GM23338 (cell line): ENCODE data around the gene CXCL16. TPM values are rescaled to one million over a fixed set of nuclear protein-coding genes. Genes with fewer than 3 reads are reported as not detected.

Experiments used
- ATAC-seq: fragments of 200-7000 bp; cut with Tn5 transposase; 3 replicates; pipeline ENCODE4 v1.9.1; 2020
- DNase-seq: peaks from one replicate; pipeline ENCODE4 v3.0.0-alpha.2; 2015; ENCODE audit warnings: low spot score
- H2AFZ ChIP-seq: fragments of 200-600 bp; sonication (generic); 2 replicates; pipeline ENCODE4 v1.8.0; 2016; ENCODE audit warnings: antibody characterized with exemption, mild to moderate bottlenecking, moderate library complexity
- H3F3A ChIP-seq: fragments of 200-600 bp; sonication (generic); replicated peaks from 2 replicates; pipeline ENCODE4 v1.8.0; 2017; ENCODE audit warnings: antibody characterized with exemption, mixed run types, low read depth
- H3K27ac ChIP-seq: fragments of 200-600 bp; sonication (generic); 2 replicates; pipeline ENCODE4 v1.6.1; 2016; ENCODE audit warnings: low read depth
- H3K27me3 ChIP-seq: fragments of 200-600 bp; sonication (generic); 2 replicates; pipeline ENCODE4 v1.8.0; 2016; ENCODE audit warnings: mild to moderate bottlenecking, mixed run types, moderate library complexity; ENCODE audit not compliant: insufficient read depth
- H3K36me3 ChIP-seq: fragments of 200-600 bp; sonication (generic); 2 replicates; pipeline ENCODE4 v1.8.0; 2016; ENCODE audit warnings: mild to moderate bottlenecking; ENCODE audit not compliant: insufficient read depth
- H3K4me1 ChIP-seq: fragments of 200-600 bp; sonication (generic); 2 replicates; pipeline ENCODE4 v1.8.0; 2016; ENCODE audit warnings: mild to moderate bottlenecking, moderate library complexity; ENCODE audit not compliant: insufficient read depth
- H3K4me2 ChIP-seq: fragments of 200-600 bp; sonication (generic); 2 replicates; pipeline ENCODE4 v1.7.1; 2017; ENCODE audit warnings: mixed run types
- H3K4me3 ChIP-seq: fragments of 200-600 bp; sonication (generic); 2 replicates; pipeline ENCODE4 v1.6.1; 2016; ENCODE audit warnings: mixed run types
- H3K79me2 ChIP-seq: fragments of 200-600 bp; sonication (generic); replicated peaks from 2 replicates; pipeline ENCODE4 v1.8.0; 2017; ENCODE audit warnings: mild to moderate bottlenecking; ENCODE audit not compliant: insufficient read depth
- H3K9me2 ChIP-seq: fragments of 200-600 bp; sonication (generic); 2 replicates; pipeline ENCODE4 v1.8.0; 2017; ENCODE audit not compliant: insufficient read depth
- H4K20me1 ChIP-seq: fragments of 200-600 bp; sonication (generic); replicated peaks from 2 replicates; pipeline ENCODE4 v1.8.0; 2017; ENCODE audit warnings: mild to moderate bottlenecking; ENCODE audit not compliant: insufficient read depth
- H3K27ac Mint-ChIP-seq: 2 replicates; pipeline ENCODE4 v1.8.0; 2020; ENCODE audit warnings: inconsistent platforms, mild to moderate bottlenecking, moderate library complexity, mixed read lengths
- H3K27me3 Mint-ChIP-seq: 3 replicates; pipeline ENCODE4 v1.8.0; 2022; ENCODE audit warnings: low read depth, mild to moderate bottlenecking, moderate library complexity, mixed read lengths, inconsistent platforms; ENCODE audit not compliant: insufficient read depth, poor library complexity
- H3K36me3 Mint-ChIP-seq: 3 replicates; pipeline ENCODE4 v1.8.0; 2021; ENCODE audit warnings: low read depth, mild to moderate bottlenecking, inconsistent platforms, moderate library complexity, mixed read lengths
- H3K4me1 Mint-ChIP-seq: 3 replicates; pipeline ENCODE4 v1.8.0; 2020; ENCODE audit warnings: mild to moderate bottlenecking, inconsistent platforms, mixed read lengths
- H3K4me3 Mint-ChIP-seq: 3 replicates; pipeline ENCODE4 v1.8.0; 2021; ENCODE audit warnings: moderate library complexity, mild to moderate bottlenecking, inconsistent platforms, mixed read lengths
- H3K9me3 Mint-ChIP-seq: 3 replicates; pipeline ENCODE4 v1.8.0; 2020; ENCODE audit warnings: moderate library complexity, mild to moderate bottlenecking, inconsistent platforms, mixed read lengths
- CREB1 ChIP-seq: fragments of 250-450 bp; sonication (Bioruptor Pico); IDR thresholded peaks from 2 replicates; pipeline ENCODE4 v1.5.0; 2020; ENCODE audit warnings: low read depth, mild to moderate bottlenecking, moderate library complexity
- JUNB ChIP-seq: IDR thresholded peaks from one replicate; pipeline ENCODE4 v1.6.1; 2016; ENCODE audit warnings: antibody characterized with exemption; ENCODE audit not compliant: unreplicated experiment
- NANOG ChIP-seq: IDR thresholded peaks from 2 replicates; pipeline ENCODE4 v1.6.1; 2016; ENCODE audit warnings: antibody characterized with exemption, borderline replicate concordance
- POLR2AphosphoS5 ChIP-seq: IDR thresholded peaks from 2 replicates; pipeline ENCODE4 v1.6.1; 2016; ENCODE audit warnings: antibody characterized with exemption, low read depth
- STAT1 ChIP-seq: IDR thresholded peaks from one replicate; pipeline ENCODE4 v1.6.1; 2016; ENCODE audit warnings: antibody characterized with exemption; ENCODE audit not compliant: unreplicated experiment
- ZNF114 ChIP-seq: fragments of 250-450 bp; sonication (Bioruptor Pico); IDR thresholded peaks from 2 replicates; pipeline ENCODE4 v1.5.0; 2020; ENCODE audit warnings: mild to moderate bottlenecking, moderate library complexity
- polyA plus RNA-seq: library from polyadenylated mRNA; unstranded; fragments of >200 nt; fragmentation: Nextera tagmentation; extraction: Ambion mirVana; gene quantifications from 2 replicates; pipeline ENCODE4 v1.2.1, GENCODE V29; 2016
- total RNA-seq: library from RNA; depleted of rRNA; stranded (reverse); fragments of >200 nt; shearing (Covaris generic); gene quantifications from 2 replicates; pipeline ENCODE4 v1.2.3, GENCODE V29; 2014
- TF ChIP-seq, protein P1 (sequence below): IDR thresholded peaks from one replicate; pipeline ENCODE4 v1.6.1; 2018; ENCODE audit warnings: antibody characterized with exemption; ENCODE audit not compliant: unreplicated experiment
- TF ChIP-seq, protein P2 (sequence below): IDR thresholded peaks from 2 replicates; pipeline ENCODE4 v1.6.1; 2016; ENCODE audit warnings: antibody characterized with exemption
- TF ChIP-seq, protein P3 (sequence below), 2 experiments: fragments of 200-600 bp in 1 of 2; sonication (generic) in 1 of 2; conservative IDR thresholded peaks; 2 replicates each; pipeline versions ENCODE4 v1.5.1 to v1.6.1; 2016 to 2017; ENCODE audit warnings: antibody characterized with exemption in 2 of 2, low read depth in 2 of 2, mild to moderate bottlenecking in 2 of 2, moderate library complexity in 1 of 2
- TF ChIP-seq, protein P4 (sequence below): fragments of 250-450 bp; sonication (Bioruptor Pico); IDR thresholded peaks from 2 replicates; pipeline ENCODE4 v1.5.0; 2020; ENCODE audit warnings: mild to moderate bottlenecking, moderate library complexity

The CXCL16 gene
- total and polyA plus RNA-seq, 2 experiments from 2014 or later = 4.0 to 4.1 TPM

DNA sequence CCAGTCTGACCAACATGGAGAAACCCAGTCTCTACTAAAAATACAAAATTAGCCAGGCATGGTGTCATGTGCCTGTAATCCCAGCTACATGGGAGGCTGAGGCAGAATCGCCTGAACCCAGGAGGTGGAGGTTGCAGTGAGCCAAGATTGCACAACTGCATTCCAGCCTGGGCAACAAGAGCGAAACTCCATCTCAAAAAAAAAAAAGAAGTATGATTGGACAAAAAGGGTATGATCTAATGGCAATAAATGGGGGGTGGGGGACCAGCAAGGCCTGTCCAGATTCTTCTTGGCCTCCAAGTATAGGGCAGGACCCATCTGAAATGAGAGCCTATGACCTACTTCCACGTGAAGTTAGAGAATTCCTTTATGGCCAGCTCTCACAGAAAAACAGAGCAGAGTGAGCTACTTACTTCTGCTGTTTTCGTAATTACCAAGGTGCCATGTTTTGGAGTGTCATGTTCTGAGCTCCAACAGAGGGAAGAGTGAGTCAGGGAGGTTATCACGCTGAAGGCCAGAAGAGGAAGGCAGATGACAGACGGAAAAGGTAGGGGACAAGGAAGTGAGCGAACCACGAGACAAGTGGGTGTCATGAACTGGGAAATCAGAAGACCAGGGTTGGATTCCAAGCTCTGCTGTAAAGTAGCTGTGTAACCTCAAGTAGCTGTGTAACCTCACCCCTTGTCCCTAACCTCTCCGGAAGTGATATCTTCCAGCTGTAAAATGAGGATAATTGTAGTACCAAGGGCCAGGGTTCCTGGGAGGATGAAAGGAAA, 3.7 kb downstream of the CXCL16 start (continued):
- TF ChIP-seq, protein P1, sequence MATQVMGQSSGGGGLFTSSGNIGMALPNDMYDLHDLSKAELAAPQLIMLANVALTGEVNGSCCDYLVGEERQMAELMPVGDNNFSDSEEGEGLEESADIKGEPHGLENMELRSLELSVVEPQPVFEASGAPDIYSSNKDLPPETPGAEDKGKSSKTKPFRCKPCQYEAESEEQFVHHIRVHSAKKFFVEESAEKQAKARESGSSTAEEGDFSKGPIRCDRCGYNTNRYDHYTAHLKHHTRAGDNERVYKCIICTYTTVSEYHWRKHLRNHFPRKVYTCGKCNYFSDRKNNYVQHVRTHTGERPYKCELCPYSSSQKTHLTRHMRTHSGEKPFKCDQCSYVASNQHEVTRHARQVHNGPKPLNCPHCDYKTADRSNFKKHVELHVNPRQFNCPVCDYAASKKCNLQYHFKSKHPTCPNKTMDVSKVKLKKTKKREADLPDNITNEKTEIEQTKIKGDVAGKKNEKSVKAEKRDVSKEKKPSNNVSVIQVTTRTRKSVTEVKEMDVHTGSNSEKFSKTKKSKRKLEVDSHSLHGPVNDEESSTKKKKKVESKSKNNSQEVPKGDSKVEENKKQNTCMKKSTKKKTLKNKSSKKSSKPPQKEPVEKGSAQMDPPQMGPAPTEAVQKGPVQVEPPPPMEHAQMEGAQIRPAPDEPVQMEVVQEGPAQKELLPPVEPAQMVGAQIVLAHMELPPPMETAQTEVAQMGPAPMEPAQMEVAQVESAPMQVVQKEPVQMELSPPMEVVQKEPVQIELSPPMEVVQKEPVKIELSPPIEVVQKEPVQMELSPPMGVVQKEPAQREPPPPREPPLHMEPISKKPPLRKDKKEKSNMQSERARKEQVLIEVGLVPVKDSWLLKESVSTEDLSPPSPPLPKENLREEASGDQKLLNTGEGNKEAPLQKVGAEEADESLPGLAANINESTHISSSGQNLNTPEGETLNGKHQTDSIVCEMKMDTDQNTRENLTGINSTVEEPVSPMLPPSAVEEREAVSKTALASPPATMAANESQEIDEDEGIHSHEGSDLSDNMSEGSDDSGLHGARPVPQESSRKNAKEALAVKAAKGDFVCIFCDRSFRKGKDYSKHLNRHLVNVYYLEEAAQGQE = no peak
- no peak for TF ChIP-seq CREB1 (CRISPR knock-in tag)
- no peak for TF ChIP-seq JUNB
- TF ChIP-seq, protein P2, sequence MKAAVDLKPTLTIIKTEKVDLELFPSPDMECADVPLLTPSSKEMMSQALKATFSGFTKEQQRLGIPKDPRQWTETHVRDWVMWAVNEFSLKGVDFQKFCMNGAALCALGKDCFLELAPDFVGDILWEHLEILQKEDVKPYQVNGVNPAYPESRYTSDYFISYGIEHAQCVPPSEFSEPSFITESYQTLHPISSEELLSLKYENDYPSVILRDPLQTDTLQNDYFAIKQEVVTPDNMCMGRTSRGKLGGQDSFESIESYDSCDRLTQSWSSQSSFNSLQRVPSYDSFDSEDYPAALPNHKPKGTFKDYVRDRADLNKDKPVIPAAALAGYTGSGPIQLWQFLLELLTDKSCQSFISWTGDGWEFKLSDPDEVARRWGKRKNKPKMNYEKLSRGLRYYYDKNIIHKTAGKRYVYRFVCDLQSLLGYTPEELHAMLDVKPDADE = no peak
- TF ChIP-seq NANOG = no peak
- TF ChIP-seq ZNF114 = no peak
- TF ChIP-seq POLR2AphosphoS5 = no peak
- no peak for TF ChIP-seq STAT1

DNA sequence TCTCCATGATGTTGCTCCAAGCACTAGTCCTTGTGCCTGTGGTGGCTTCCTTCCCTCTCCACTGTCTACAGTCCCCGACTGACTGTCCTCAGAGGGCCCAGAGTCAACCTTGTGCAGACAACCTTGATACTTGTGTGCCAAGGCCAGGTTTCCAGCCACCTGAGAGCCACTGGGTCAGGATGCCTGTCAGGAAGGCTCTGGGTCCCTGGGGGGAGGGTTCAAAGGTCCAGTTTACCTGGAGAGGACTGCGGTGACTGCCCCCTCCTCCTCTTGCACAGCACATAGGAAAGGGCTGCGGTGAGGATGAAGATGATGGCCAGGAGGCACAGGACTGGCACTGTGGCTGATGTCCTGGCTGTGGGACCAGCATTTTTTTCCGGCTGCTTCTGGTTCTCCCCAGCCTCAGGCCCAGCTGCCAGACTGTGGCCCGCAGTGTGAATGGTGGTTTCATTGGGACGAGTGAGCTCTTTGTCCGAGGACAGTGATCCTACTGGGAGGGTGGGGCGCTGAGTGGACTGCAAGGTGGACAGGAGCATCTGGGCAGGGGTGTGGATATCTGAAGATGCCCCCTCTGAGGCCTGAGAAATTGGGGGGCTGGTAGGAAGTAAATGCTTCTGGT, 4.8 kb downstream of the CXCL16 start:
- no peak overlapping the region for H3K27ac ChIP-seq
- H3K4me3 ChIP-seq = no peak overlapping the region
- no peak overlapping the region for H2AFZ ChIP-seq
- Mint-ChIP-seq H3K36me3 (peaks cover 4% of the 10 kb centered on the region; the same call in 1 of the 3 replicates), H3K9me3 (no peaks in the 10 kb centered on the region; the same call in 2 of the 3 replicates), H3K4me1 (peaks cover 12% of the 10 kb centered on the region), H3K27me3 (peaks cover 44% of the 10 kb centered on the region), H3K27ac (no peak overlapping the region), H3K4me3 (no peak overlapping the region; the same call in 2 of the 3 replicates)
- H3K79me2 ChIP-seq = no peaks in the 10 kb centered on the region
- no peaks in the 10 kb centered on the region for H3K9me2 ChIP-seq
- H3K4me2 ChIP-seq = no peak overlapping the region
- H3K4me1 ChIP-seq = peaks cover 9% of the 10 kb centered on the region; the same call in 1 of the 2 replicates
- H3K36me3 ChIP-seq = no peaks in the 10 kb centered on the region
- no peak for DNase-seq
- peaks cover 47% of the 10 kb centered on the region for H3K27me3 ChIP-seq
- H3F3A ChIP-seq = peaks cover under 1% of the 10 kb centered on the region; the same call in 1 of the 2 replicates
- 0 out of 2 replicates have a peak, but pooled peaks cover 5% of the 10 kb centered on the region for H4K20me1 ChIP-seq
- no peak for ATAC-seq
- TF ChIP-seq, protein P3, sequence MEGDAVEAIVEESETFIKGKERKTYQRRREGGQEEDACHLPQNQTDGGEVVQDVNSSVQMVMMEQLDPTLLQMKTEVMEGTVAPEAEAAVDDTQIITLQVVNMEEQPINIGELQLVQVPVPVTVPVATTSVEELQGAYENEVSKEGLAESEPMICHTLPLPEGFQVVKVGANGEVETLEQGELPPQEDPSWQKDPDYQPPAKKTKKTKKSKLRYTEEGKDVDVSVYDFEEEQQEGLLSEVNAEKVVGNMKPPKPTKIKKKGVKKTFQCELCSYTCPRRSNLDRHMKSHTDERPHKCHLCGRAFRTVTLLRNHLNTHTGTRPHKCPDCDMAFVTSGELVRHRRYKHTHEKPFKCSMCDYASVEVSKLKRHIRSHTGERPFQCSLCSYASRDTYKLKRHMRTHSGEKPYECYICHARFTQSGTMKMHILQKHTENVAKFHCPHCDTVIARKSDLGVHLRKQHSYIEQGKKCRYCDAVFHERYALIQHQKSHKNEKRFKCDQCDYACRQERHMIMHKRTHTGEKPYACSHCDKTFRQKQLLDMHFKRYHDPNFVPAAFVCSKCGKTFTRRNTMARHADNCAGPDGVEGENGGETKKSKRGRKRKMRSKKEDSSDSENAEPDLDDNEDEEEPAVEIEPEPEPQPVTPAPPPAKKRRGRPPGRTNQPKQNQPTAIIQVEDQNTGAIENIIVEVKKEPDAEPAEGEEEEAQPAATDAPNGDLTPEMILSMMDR (conservative IDR thresholded peaks at IDR 0.05; ENCODE audit: low read depth in 2 of 2) = no peak
- TF ChIP-seq, protein P4, sequence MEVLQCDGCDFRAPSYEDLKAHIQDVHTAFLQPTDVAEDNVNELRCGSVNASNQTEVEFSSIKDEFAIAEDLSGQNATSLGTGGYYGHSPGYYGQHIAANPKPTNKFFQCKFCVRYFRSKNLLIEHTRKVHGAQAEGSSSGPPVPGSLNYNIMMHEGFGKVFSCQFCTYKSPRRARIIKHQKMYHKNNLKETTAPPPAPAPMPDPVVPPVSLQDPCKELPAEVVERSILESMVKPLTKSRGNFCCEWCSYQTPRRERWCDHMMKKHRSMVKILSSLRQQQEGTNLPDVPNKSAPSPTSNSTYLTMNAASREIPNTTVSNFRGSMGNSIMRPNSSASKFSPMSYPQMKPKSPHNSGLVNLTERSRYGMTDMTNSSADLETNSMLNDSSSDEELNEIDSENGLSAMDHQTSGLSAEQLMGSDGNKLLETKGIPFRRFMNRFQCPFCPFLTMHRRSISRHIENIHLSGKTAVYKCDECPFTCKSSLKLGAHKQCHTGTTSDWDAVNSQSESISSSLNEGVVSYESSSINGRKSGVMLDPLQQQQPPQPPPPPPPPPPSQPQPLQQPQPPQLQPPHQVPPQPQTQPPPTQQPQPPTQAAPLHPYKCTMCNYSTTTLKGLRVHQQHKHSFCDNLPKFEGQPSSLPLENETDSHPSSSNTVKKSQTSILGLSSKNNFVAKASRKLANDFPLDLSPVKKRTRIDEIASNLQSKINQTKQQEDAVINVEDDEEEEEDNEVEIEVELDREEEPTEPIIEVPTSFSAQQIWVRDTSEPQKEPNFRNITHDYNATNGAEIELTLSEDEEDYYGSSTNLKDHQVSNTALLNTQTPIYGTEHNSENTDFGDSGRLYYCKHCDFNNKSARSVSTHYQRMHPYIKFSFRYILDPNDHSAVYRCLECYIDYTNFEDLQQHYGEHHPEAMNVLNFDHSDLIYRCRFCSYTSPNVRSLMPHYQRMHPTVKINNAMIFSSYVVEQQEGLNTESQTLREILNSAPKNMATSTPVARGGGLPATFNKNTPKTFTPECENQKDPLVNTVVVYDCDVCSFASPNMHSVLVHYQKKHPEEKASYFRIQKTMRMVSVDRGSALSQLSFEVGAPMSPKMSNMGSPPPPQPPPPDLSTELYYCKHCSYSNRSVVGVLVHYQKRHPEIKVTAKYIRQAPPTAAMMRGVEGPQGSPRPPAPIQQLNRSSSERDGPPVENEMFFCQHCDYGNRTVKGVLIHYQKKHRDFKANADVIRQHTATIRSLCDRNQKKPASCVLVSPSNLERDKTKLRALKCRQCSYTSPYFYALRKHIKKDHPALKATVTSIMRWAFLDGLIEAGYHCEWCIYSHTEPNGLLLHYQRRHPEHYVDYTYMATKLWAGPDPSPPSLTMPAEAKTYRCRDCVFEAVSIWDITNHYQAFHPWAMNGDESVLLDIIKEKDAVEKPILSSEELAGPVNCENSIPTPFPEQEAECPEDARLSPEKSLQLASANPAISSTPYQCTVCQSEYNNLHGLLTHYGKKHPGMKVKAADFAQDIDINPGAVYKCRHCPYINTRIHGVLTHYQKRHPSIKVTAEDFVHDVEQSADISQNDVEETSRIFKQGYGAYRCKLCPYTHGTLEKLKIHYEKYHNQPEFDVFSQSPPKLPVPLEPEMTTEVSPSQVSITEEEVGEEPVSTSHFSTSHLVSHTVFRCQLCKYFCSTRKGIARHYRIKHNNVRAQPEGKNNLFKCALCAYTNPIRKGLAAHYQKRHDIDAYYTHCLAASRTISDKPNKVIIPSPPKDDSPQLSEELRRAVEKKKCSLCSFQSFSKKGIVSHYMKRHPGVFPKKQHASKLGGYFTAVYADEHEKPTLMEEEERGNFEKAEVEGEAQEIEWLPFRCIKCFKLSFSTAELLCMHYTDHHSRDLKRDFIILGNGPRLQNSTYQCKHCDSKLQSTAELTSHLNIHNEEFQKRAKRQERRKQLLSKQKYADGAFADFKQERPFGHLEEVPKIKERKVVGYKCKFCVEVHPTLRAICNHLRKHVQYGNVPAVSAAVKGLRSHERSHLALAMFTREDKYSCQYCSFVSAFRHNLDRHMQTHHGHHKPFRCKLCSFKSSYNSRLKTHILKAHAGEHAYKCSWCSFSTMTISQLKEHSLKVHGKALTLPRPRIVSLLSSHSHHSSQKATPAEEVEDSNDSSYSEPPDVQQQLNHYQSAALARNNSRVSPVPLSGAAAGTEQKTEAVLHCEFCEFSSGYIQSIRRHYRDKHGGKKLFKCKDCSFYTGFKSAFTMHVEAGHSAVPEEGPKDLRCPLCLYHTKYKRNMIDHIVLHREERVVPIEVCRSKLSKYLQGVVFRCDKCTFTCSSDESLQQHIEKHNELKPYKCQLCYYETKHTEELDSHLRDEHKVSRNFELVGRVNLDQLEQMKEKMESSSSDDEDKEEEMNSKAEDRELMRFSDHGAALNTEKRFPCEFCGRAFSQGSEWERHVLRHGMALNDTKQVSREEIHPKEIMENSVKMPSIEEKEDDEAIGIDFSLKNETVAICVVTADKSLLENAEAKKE (CRISPR knock-in tag) = no peak
